ENCODE results near the gene PTGES.
"Not testable (repeated sequence)": the region's sequence is repeated elsewhere in the genome, so short reads cannot be mapped to it uniquely, and the experiment has no call there.

The PTGES gene, protein sequence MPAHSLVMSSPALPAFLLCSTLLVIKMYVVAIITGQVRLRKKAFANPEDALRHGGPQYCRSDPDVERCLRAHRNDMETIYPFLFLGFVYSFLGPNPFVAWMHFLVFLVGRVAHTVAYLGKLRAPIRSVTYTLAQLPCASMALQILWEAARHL

DNA sequence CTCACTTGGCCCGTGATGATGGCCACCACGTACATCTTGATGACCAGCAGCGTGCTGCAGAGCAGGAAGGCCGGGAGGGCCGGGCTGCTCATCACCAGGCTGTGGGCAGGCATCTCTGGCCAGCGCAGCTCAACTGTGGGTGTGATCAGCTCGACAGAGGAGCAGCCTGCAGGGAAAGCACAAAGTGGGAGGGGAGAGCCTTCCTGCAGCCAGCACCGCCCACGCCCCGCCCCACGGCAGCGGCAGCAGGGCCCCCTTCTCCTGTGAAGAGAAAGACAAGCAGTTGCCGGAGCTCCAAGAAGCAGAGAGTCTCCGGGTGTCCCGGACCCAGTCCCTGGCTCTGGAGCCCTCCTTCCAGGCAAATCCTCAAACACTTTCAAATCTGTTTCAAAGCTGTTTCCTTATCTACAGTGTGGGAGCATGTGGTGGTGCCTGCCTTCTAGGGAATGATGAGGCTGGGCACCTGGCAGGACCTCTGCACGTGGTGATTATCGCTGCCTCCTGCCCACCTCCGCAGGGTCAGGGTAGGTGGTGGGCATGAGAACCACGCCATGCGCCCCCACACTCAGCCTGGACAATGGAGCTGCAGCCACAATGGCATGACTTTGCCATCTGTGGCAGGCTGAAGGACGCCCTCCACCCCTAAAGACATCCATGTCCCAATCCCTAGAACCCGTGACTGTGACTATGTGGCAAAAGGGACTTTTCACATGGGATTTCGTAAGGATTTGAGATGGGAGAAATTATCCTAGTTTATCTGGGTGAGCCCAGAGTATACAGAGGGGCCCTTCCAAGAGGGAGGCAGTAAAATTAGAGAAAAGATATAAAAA, at the start of gene PTGES:
PTGES (minus strand) TSS at position 143 of the 830 bp plus-strand sequence; CDS start at position 113, 30 bp downstream.
- in situ Hi-C loops (cut with MboI; ENCODE audit: low pct_unique_long_range_greater_than_20kb, low sequenced_read_pairs): no loop called here
- peak; percentile 44 for DNase-seq

DNA sequence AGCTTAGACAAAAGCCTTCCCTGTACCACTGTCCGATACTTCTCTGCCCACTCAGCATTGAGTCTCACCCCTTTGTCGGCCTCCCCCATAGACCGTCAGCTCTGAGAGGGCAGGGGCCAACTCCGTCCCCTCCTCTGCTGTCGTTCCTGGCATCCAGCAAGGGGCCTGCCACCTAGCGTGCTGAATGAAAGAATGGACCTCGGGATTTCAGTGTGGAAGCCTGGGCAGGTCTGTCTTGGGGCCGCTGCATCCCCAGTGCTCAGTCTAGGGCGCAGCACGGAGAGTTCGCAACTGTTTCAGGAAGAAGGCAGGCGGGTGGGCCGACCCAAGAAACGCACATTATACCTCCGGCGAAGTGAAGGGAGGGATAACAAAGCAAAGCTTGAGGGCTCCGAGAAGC, 48.7 kb upstream of the PTGES start:
- in situ Hi-C loops (cut with MboI; ENCODE audit: low pct_unique_long_range_greater_than_20kb, low sequenced_read_pairs): no loop called here
- no peak for DNase-seq

DNA sequence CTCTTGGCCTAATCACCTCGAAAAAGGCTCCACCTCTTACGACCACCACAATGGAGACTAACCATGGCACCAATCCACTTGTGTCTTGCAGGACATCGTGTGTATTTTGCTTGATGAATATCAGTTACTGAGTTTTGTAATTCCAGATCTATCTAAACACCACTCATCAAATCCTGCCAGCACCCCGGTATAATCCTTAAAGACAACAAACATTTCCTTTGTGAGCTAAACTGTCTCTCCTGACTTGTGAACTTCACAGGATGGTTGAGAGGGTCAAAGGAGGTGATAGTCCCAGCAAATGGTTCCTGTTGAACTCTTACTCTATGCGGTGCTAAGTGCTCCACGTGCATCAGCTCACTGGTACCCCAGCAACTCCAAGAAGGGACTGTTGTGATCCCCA, 46.1 kb upstream of the PTGES start:
- no peak for DNase-seq
- in situ Hi-C loops (cut with MboI; ENCODE audit: low pct_unique_long_range_greater_than_20kb, low sequenced_read_pairs): loop anchor here (25.0 kb wide), 1 partner anchor 662 kb away; no protein-coding TSS in a partner anchor

DNA sequence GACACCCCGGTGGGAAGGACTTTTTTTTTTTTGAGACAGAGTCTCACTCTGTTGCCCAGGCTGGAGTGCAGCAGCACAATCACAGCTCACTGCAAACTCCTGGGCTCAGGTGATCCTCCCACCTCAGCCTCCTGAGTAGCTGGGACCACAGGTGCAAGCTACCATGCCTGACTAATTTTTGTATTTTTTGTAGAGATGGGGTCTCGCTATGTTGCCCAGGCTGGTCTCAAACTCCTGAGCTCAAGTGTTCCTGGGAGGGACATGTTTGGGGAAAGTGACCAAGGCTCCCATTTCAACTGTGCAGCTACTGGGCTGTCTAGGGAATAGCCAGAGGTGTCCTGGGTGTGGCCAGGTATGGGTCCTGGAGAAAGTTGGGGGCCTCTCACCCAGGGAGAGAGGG, 43.2 kb upstream of the PTGES start:
- in situ Hi-C loops (cut with MboI; ENCODE audit: low pct_unique_long_range_greater_than_20kb, low sequenced_read_pairs): loop anchor here (25.0 kb wide), 1 partner anchor 659 kb away; no protein-coding TSS in a partner anchor

DNA sequence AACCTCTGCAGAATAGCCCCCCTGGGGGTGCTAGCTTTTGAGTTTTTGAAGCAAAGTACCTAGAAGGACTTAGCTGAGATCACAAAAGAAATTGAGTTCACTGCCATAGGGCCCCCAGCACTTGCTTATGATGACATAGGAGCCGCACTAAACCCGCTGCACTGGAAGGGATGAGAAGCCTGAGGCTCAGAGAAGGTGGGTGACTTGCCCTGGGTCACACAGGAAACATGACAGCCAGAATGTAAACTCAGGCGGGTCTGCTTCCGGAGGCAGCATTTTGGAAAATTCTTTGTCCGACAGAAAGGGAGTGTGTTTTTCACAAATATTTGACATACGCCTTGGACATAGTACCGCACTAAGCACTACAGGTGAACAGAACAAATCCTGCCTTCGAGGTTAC, 41.7 kb upstream of the PTGES start:
- in situ Hi-C loops (cut with MboI; ENCODE audit: low pct_unique_long_range_greater_than_20kb, low sequenced_read_pairs): loop anchor here (25.0 kb wide), 1 partner anchor 657 kb away; no protein-coding TSS in a partner anchor
- DNase-seq: no peak

More for the DNA sequence above, 43.2 kb upstream of the PTGES start:
- not testable (repeated sequence) for DNase-seq

DNA sequence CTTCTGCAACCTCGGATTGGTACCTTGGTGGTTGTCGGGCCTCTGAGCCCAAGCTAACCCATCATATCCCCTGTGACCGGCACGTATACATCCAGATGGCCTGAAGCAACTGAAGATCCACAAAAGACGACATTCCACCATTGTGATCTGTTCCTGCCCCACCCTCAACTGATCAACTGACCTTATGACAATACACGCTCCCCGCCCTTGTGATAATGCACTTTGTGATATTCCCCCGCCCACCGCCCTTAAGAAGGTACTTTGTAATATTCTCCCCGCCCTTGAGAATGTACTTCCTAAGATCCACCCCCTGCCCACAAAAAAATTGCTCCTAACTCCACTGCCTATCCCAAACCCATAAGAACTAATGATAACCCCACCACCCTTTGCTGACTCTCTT, 33.6 kb upstream of the PTGES start:
- no peak for DNase-seq
- in situ Hi-C loops (cut with MboI; ENCODE audit: low pct_unique_long_range_greater_than_20kb, low sequenced_read_pairs): loop anchor here (25.0 kb wide), 1 partner anchor 649 kb away; no protein-coding TSS in a partner anchor

DNA sequence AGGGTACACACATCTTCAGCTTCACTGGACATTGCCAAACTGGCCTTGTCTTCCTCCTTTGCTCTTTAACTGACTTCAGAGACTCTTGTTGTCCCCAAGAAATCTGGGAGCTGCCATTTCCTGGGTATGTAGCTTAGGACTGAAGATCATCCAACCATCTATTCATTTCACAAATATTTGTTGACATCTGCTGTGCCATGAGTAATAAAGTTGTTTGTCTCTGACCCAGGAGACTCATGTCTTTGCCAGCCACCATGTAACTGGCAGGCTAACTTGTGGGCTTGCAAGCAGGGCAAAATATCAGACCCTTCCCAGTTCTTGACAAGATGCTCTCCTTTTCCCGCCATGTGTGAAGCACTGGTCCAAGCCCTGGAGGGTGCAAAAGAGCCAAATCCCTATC, 33.0 kb upstream of the PTGES start:
- in situ Hi-C loops (cut with MboI; ENCODE audit: low pct_unique_long_range_greater_than_20kb, low sequenced_read_pairs): loop anchor here (25.0 kb wide), 1 partner anchor 649 kb away; no protein-coding TSS in a partner anchor
- no peak for DNase-seq

DNA sequence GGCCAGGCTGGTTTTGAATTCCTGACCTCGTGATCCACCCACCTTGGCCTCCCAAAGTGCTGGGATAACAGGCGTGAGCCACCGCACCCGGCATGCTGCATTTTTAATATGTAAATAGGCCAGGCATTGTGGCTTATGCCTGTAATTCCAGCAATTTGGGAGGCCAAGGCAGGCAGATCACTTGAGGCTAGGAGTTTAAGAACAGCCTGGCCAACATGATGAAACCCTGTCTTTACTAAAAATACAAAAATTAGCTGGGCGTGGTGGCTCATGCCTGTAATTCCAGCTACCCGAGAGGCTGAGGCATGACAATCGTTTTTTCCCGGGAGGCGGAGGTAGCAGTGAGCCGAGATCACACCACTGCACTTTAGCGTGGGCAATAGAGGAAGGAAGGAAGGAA, 32.1 kb upstream of the PTGES start:
- in situ Hi-C loops (cut with MboI; ENCODE audit: low pct_unique_long_range_greater_than_20kb, low sequenced_read_pairs): loop anchor here (25.0 kb wide), 1 partner anchor 648 kb away; no protein-coding TSS in a partner anchor
- not testable (repeated sequence) for DNase-seq

DNA sequence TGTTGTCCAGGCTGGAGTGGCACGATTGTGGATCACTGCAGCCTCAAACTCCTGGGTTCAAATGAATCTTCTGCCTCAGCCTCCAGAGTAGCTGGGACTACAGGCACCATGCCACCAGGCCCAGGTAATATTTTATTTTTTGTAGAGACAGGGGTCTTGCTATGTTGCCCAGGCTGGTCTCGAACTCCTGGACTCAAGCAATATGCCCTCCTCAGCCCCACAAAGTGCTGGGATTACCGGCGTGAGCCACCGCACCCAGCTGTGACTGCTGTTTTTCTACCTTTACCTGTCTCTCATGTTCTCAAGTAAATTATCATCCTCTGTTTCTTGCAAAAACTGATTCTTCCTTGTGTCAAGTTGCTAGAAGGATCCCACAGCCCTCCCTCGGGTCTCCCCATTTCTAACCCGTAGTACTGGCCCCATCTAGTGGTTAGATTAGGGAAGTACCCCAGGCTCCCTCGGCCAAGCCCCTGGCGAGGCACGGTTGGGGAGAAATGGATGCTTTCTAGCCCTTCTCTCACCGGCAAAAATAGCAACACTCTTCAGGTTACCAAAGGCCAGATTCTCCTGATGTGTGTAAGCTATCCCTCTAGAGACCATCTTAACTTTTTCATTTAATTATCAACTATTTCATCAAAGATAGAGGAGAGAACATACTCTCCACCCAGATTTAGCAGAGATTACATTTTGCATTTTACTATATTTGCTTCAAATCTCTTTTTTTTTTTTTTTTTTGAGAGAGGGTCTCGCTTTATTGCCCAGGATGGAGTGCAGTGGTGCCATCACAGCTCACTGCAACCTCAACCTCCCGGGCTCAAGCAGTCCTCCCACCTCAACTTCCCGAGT, 30.9 kb upstream of the PTGES start:
- peak; percentile 81 for DNase-seq
- in situ Hi-C loops (cut with MboI; ENCODE audit: low pct_unique_long_range_greater_than_20kb, low sequenced_read_pairs): loop anchor here (25.0 kb wide), 1 partner anchor 646 kb away; no protein-coding TSS in a partner anchor

DNA sequence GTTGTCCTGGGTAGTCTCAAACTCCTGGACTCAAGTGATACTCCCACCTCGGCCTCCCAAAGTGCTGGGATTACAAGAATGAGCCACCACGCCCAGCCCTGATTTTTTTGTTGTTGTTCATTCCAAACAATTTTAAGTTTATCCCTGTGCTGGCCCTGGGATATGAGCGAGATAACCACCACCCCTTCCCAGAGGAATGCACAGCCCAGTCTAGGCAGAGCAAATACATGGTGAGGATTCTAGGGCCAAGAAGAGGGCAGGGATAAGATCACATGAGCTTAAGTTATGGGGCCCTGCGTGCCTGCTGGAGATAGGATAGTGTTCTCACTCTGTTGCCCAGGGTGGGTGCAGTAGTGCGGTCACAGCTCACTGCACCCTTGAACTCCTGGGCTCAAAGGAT, 29.1 kb upstream of the PTGES start:
- DNase-seq: no peak
- in situ Hi-C loops (cut with MboI; ENCODE audit: low pct_unique_long_range_greater_than_20kb, low sequenced_read_pairs): loop anchor here (25.0 kb wide), 1 partner anchor 645 kb away; no protein-coding TSS in a partner anchor

DNA sequence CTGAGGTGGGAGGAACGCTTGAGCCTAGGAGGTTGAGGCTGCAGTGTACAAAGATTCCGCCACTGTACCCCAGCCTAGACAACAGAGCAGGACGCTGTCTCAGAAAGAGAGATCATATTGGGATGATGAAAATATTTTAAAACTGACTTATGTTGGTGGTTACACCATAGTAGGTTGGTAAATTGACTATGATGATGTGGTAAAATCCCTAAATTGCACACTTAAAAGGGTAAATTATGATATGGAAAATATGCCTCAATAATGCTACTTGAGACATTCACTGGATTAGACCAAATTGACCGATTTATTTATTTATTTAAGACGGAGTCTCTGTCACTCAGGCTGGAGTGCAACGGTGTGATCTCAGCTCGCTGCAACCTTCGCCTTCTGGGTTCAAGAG, 28.3 kb upstream of the PTGES start:
- no peak for DNase-seq
- in situ Hi-C loops (cut with MboI; ENCODE audit: low pct_unique_long_range_greater_than_20kb, low sequenced_read_pairs): loop anchor here (25.0 kb wide), 1 partner anchor 644 kb away; no protein-coding TSS in a partner anchor

DNA sequence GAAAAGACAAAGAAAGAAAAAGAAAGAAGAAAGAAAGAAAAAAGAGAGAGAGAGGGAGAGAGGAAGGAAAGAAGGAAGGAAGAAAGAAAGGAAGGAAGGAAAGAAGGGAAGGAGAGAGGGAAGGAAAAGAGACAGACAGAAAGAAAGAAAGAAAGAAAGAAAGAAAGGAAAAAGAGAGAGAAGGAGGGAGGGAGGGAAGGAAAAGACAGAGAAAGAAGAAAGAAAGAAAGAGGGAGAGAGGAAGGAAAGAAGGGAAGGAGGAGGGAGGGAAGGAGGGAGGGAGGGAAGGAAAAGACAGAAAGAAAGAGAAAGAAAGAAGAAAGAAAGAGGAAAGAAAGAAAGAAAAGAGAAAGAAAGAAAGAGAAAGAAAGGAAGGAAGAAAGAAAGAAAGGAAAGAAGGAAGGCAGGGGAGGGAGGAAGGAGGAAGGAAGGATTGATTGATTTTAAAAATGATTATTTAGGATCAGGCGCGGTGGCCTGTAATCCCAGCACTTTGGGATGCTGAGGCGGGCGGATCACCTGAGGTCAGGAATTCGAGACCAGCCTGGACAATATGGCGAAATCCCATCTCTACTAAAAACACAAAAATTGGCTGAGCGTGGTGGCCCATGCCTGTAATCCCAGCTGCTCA, 26.8 kb upstream of the PTGES start:
- in situ Hi-C loops (cut with MboI; ENCODE audit: low pct_unique_long_range_greater_than_20kb, low sequenced_read_pairs): loop anchor here (25.0 kb wide), 1 partner anchor 642 kb away; no protein-coding TSS in a partner anchor
- no peak for DNase-seq

DNA sequence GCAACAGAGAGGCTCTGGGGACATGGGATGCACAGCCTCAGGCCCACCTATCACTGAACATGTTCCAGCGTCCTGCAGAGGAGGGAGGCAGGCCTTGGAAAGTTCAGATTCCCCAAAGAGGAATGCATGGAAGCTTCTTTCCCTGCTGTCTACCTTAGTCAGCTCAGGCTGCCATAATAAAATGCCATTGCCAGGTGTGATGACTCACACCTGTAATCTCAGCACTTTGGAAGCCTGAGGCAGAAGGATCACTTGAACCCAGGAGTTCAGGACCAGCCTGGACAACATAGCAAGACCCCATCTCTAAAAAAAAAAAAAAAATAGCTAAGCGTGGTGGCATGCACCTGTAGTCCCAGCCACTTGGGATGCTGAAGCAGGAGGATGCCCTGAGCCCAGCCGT, 25.6 kb upstream of the PTGES start:
- no peak for DNase-seq
- in situ Hi-C loops (cut with MboI; ENCODE audit: low pct_unique_long_range_greater_than_20kb, low sequenced_read_pairs): loop anchor here (25.0 kb wide), 1 partner anchor 641 kb away; no protein-coding TSS in a partner anchor

DNA sequence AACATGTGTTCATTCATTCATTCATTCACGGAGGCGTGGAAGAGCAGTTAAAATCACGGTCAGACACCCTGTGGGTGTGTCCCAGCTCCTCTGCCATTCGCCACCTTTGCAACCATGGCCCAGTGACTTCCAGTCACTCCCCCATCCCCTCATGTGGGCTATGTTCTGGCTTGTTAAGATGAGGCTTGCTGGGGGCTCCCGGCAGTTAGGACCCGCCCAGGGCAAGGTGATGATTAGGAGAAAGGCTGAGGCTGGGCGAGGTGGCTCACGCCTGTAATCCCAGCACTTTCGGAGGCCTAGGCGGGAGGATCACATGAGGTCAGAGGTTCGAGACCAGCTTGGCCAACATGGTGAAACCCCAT, 24.9 kb upstream of the PTGES start:
- DNase-seq: no peak
- in situ Hi-C loops (cut with MboI; ENCODE audit: low pct_unique_long_range_greater_than_20kb, low sequenced_read_pairs): loop anchor here (25.0 kb wide), 1 partner anchor 640 kb away; no protein-coding TSS in a partner anchor

DNA sequence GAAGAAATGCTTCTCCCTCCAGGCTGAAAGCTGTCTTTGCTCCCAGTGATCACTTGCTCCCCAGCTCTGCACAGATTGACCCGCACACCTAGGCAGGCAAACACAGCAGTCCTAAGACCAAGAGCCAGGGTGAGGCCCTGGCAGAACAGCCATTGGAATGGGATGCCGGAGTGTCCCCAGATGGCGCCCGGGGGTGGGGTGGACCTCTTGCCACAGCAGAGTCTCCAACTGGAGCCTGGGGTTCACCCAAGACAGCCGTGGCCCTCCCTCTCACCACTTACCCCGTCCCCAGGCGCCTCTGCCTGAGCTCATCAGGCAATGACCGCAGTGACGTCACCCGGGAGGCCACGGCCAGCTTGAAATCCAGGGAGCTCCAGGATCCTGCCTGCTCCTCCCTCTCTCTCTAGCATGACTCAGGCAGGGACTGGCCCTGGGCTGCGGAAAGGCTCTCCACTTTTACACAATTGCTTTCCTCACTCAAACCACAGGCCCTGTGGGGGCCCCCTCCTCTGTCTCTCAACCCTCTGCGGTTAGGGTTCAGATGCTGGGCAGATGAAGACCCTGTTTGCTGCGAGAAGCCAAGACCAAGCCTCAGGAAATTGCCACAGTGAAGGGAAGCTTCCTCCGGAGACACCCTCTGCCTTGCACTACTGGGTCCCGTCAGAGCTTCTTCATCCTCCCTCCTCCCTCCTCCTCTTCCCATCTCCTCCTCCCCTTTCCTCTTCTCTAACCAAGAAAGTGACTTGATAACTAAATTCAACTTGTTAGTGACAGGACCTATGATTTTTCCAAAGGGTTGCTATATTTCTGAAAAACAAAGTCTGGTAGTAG, 24.3 kb upstream of the PTGES start:
- in situ Hi-C loops (cut with MboI; ENCODE audit: low pct_unique_long_range_greater_than_20kb, low sequenced_read_pairs): loop anchor here (25.0 kb wide), 1 partner anchor 640 kb away; no protein-coding TSS in a partner anchor
- DNase-seq: peak; percentile 97

DNA sequence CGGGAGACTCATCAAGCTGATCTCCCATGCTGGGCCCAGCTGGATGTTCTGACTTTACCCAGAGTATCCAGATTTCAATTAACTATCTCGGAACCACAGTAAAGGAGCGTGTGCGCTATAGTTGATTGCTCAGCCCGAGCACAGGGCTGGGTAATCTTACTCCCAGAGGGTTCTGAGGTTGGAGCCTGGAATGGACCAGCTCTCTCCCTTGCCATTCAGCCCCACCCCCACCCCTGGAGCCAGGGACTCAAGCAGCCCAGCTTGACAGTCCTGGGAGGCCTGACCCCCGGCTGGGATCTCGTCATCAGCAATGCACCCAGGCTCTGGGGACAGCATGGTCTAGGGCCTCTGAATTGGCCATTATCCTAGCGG, 23.7 kb upstream of the PTGES start:
- in situ Hi-C loops (cut with MboI; ENCODE audit: low pct_unique_long_range_greater_than_20kb, low sequenced_read_pairs): loop anchor here (25.0 kb wide), 1 partner anchor 639 kb away; no protein-coding TSS in a partner anchor
- DNase-seq: no peak

DNA sequence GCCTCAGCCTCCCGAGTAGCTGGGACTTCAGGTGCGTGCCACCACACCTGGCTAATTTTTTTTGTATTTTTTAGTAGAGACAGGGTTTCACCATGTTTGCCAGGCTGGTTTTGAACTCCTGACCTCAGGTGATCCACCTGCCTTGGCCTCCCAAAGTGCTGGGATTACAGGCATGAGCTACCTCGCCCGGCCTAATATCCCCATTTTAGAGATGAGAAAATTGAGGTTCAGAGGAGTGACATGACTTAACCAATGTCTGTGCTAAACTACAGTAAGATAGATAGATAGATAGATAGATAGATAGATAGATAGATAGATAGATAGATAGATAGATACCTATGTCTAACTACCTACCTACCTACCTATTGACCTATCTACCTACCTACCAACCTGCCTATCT, 23.3 kb upstream of the PTGES start:
- in situ Hi-C loops (cut with MboI; ENCODE audit: low pct_unique_long_range_greater_than_20kb, low sequenced_read_pairs): loop anchor here (25.0 kb wide), 1 partner anchor 639 kb away; no protein-coding TSS in a partner anchor
- DNase-seq: not testable (repeated sequence)

DNA sequence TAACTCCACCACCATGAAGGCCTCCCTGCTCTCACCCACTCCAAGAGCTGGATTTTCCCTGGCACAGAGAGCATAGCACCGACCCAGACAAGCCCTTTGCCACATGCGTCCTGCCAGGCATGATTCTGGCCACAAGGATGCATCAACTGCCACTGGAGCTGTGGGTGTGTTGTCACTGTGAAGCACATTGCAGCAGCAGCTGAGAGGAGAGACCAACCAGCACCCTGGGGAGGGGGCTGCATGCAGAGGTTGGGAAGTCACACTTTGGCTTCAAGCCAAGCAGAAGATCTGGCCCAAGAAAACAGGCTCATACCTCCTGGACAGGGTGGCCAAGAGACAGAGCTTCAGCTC, 22.6 kb upstream of the PTGES start:
- in situ Hi-C loops (cut with MboI; ENCODE audit: low pct_unique_long_range_greater_than_20kb, low sequenced_read_pairs): loop anchor here (25.0 kb wide), 1 partner anchor 638 kb away; no protein-coding TSS in a partner anchor

More for the DNA sequence above, 22.6 kb upstream of the PTGES start:
- DNase-seq: no peak

Data from KBM-7 (cell line).